ENCODE measurements around the gene TP73.

Gene TP73

GRCh38 chr1:3651930-3652547 lies at the start of gene TP73:
Gene TP73 (plus strand): TSS chr1:3652516. CDS start chr1:3682366, 29,850 bp downstream.
- FAIRE-seq, result no peak

- FAIRE-seq, result no peak
These were observed 49.2 kb upstream of the TP73 start for GRCh38 chr1:3603156-3603555.

DNA sequence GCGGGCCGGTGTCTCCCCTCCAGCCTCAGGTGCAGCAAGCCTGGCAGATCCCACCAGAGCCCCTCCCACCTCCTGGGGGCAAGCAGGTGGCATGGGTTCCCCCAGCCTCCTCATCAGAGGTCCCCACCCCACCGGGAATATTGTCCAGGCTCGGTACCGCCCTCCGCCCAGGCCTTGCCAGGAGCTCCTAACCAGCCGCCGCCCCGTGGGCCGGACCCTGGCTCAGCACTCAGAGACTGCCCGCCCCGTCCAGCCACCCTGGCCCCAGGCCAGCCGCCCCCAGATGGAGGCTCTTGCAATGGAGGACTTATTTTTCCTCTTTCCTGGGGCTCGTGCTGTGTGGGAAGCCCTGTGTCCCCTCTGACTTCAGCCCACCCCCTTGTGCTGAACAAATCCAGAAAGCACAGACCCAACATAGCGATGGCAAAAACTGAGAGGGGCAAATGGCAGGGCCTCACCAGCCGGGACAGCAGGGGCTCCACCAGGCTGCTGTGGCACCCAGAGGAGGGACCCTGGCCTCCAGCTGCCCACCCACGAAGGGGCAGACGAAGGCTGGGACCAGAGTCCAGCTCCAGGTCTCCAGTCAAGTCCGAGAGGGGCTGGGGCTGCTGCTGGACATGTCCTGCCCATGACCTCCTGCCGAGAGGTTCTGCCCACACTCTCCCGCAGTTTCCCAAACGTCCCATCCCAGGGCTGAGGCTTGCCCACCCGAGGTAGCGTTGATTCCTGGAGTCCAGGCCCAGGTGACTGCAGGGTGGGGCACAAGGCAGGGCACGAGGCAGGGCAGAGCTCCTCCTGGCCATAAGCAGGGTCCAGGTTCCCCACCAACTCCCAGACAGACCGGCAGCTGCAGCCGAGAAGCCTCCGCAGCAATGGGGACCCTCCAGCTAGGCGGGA lies 48.5 kb upstream of the TP73 start:
- no peak for FAIRE-seq

DNA sequence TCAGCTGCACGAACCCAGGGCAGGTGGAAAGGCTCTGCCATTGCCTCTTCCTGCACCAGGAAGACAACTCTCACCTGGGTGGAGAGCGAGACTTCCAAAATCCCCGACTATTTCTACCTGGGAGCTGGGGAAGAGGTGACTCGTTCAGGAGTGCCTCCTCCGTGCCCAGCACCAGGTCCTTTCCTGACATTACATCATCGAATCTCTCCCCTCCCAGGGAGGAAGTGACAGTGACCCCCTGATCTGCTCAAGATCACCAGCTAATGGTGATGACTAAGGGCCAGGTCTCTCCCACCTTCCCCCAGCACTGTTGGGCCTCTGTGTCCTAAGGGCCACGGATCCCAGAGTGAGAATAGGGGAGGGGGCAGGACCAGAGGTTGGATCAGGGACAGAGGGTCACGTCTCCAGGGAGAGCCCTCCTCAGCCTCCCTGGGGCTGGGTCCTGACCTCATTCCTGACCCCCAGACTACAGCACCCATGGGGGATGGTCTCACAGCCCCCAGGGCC lies 47.8 kb upstream of the TP73 start:
- FAIRE-seq, result no peak

DNA sequence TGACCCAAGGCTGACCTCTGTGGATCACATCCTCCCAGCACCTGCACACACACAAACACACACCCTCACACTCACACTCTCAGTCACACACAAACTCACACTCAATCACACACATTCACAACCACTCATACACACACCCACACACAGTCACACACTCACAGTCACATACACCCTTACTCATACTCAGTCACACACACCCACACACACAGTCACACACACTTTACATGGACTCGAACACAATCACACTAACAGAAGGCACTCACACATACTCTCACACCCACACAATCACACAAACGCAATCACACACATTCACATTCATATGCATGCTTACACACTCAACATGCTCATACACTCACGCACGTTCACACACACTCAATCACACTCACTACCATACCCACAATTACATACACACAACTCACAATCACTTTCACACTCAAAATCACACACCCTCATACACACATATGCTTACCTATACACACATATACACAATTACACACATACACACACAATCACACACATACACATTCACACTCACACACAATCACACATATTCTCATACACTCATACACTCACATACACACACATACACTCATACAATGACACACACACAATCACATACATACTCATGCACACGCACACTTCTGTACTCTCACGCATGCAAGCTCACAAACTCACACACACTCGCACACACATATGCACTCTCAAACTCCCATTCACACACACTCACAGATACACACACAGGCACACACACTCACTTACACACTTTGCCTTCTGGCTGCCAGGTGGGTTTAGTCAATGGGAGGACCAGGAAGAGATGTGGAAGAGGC lies 47.1 kb upstream of the TP73 start:
- FAIRE-seq, result no peak

DNA sequence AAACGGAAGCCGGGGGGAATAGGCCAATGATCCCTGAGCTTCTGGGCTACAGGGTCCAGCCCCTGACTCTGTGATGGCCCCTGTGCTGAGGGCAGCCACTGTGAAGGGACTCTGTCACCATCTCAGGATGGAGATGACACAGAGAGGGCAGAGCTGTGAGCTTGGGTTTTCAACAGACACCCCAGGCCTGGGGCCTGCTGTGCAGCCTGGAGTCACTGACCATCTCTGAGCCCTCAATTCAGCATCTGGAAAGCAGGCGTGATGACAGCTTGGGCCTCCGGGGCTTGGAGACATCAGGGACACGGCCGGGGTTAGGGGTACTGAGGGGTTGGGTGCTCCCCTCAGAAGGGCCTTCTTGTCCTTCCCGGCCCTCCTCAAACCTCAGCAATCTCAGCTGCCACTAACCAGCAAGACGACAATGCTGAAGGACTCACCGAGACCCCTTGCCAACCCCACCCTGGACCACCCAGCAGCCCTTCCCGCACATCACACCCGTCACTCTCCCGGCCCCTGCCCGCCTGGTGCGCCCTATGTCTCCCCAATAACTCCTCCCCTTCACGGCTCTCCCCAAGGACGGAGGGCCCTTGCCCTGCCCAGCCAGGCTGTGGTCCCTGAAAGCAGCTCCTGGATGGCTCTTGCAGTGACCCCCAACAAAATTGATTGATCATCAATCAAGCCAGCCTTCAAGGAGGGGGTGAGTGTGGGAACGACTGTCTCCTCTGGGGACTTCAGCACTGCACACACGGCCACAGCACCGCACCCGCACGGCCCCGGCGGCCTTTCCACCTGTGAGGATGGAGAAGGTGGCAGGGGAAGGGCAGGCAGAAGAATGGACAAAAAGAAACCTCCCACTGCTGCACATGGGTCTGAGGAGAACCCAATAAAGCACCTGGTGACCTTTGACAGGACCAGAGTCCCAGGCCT lies 45.3 kb upstream of the TP73 start:
- FAIRE-seq, result no peak

GRCh38 chr1:3607703-3608065 lies 44.6 kb upstream of the TP73 start:
- no peak for FAIRE-seq

GRCh38 chr1:3608154-3608553 lies 44.2 kb upstream of the TP73 start:
- FAIRE-seq, result no peak

GRCh38 chr1:3609016-3609768 lies 43.1 kb upstream of the TP73 start:
- no peak for FAIRE-seq

- no peak for FAIRE-seq
These were observed 42.4 kb upstream of the TP73 start for GRCh38 chr1:3609769-3610526.

GRCh38 chr1:3610527-3611169 lies 41.7 kb upstream of the TP73 start:
- no peak for FAIRE-seq

DNA sequence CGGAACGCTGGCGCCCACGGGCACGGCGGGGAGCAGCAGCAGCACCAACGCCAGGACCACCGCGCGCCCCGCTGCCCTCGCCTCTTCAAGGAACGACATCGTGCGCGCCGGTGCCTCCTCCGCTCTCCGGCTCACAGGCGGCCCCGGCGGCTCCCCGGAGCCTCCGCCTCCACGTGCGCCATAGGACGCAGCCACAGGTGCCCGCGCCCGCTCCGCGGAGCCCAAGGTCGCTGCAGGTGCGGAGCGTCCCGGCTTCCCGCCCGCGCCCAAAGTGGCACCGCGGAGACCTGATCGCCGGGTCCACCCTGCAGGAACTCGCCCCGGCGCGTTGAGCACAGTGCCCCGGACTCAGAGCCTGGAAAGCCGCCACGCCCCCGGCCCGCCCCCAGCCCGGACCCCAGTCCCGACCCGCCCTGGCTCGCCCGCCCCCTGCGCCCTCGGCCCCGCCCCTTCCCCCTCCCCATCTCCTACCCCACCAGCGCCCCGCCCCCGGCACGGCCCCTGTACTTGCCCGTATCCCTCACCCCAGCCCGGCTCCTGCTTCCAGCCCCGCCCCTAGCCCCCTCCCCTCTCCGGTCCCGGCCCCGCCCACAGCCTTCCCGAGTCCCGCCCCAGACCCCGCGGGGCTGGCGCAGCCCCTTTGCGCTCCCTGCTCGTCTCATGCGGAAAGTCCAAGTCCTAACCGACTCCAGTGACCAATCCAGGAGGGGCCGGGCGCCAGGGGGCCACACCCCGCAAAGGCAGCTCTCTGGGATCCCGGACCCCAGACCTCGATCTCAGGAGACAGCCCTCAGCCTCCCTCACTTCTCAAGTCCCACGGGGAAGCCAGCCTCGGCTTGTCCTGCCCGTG lies 40.9 kb upstream of the TP73 start, which contains the start of gene MEGF6:
Gene MEGF6, minus strand, starts transcription at position 339 of the 850 bp plus-strand sequence. Its CDS starts 240 bp downstream, at position 99.
- no peak for FAIRE-seq

- FAIRE-seq, result no peak
These were observed 40.2 kb upstream of the TP73 start for GRCh38 chr1:3612123-3612522.

DNA sequence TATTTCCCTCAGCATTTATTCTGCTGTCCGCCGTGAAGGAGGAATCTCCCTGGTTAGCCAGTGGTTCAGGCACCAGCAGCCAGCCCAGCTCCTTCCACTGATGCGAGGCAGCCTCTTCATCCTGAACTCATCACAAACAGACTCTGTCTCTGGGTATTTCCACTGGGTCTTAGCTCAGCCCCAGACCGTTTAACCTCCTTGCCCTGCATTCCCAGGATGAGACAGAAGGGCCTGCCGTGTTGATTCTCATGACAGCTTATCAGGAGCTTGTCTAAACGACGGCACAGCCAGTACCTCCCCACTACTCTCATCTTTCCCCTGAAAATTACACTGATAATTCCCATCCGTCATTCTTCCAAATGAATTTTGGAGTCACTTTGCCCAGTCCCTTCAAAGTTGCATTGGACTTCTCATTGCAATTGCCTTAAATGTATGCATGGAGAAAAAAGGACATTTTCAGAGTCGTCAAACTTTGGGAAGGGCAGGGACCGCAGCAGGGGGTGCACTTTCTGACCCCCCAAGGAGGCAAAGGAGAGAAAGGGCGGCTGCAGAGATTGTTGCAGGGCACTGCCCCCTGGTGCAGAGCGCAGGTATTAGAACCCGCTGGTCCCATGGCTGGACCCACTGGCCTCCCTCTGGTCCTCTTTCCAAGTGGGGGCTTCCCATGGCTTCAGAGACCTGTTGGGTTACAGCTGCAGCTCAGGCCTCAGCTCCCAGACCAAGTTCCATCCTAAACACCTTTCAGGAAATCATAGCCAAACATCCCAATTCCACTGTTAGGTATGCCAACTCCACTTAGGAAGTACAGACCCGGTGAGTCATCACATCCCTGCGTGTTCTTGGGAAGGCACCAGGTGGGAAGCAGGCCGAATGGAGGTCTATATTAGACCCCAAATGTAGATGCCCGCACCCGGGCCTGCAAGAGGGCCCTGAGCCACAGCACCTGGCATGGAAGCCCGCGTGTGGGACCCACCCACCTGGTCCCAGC lies 37.3 kb upstream of the TP73 start:
- no peak for FAIRE-seq

- FAIRE-seq, result no peak
These were observed 35.5 kb upstream of the TP73 start for GRCh38 chr1:3616861-3617260.

GRCh38 chr1:3617806-3618345 lies 34.4 kb upstream of the TP73 start:
- FAIRE-seq, result no peak

DNA sequence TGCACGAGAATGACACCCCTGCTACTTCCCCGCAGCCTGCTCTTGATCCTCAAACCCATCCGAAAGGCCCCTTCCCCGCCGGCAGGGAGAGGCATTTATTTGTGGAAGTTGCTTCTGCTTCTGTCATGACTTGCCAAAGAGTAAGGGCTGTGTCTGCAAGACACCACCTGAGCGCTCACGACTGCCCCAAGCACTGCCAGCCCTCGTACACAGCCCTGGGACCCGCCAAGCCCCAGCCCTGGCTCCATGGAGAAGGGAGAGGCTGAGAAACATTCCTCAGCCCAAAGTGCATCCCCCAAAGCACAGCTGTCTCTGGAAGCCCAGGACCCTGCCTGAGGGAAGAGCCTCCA lies 33.8 kb upstream of the TP73 start:
- FAIRE-seq, result no peak
